ENCODE results near the gene GSK3B.

The GSK3B gene

DNA sequence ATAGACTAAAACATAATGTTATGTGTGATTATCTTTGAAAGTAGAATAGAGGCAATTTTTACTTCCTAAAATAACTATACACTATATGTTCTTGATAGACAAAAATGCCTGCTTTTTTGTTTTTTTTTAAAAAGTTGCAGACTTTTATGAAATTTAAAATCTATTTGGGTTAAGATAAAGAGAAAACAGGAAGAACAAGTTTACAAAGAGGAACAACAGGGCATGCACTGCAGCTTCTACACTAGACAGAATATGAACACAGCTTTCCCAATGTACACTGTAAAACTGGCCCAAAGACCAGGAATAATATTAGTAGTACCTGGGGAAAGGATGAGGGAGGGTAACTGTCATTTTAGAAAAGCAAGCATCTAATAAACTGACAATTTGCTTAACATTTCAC is 258.7 kb downstream of the GSK3B start:
- Histone ChIP-seq H3K27me3 (ENCODE audit: control insufficient read depth in 3 of 3, insufficient read depth in 3 of 3, low read depth in 1 of 3, low read length in 3 of 3) (no peaks in the 10 kb centered on the region), H3K4ac (ENCODE audit: low read length) (no peak overlapping the region), H3K27ac (replicated peaks; ENCODE audit: low read length) (no peak overlapping the region), H4K91ac (ENCODE audit: low read depth, low read length, poor library complexity) (no peak overlapping the region), H3K9me3 (replicated peaks in 1 of 2; ENCODE audit: control insufficient read depth in 2 of 2, insufficient read depth in 1 of 2, low read depth in 1 of 2, low read length in 2 of 2) (no peaks in the 10 kb centered on the region), H4K8ac (ENCODE audit: low read depth, low read length) (no peak overlapping the region), H3K79me1 (ENCODE audit: low read depth, low read length) (no peaks in the 10 kb centered on the region), H3K4me3 (ENCODE audit: low read length in 2 of 2) (no peak overlapping the region), H2AFZ (ENCODE audit: low read length) (no peak overlapping the region), H2AK5ac (ENCODE audit: low read depth, low read length) (no peak overlapping the region), H3K9ac (ENCODE audit: low read depth, low read length, poor library complexity) (no peak overlapping the region), H2BK15ac (ENCODE audit: low read length) (no peak overlapping the region), H3K36me3 (replicated peaks in 1 of 2; ENCODE audit: control insufficient read depth in 2 of 2, insufficient read depth in 2 of 2, low read length in 2 of 2) (peaks cover 2 to 43% of the 10 kb centered on the region in 2 donors), H3K4me1 (ENCODE audit: control insufficient read depth in 2 of 2, insufficient read depth in 1 of 2, low read depth in 1 of 2, low read length in 2 of 2) (no peaks in the 10 kb centered on the region), H3K4me2 (ENCODE audit: insufficient read depth, low read length, poor library complexity, severe bottlenecking) (no peak overlapping the region), H3K18ac (ENCODE audit: low read length) (no peak overlapping the region), H3K23ac (ENCODE audit: low read depth, low read length, poor library complexity) (no peak overlapping the region), H2BK12ac (ENCODE audit: low read length) (no peak overlapping the region), H2BK5ac (ENCODE audit: low read length) (no peak overlapping the region), H2BK120ac (ENCODE audit: low read depth, low read length) (no peak overlapping the region), H3K14ac (ENCODE audit: low read length) (no peak overlapping the region)
- DNase-seq (ENCODE audit: low spot score), result no peak

DNA sequence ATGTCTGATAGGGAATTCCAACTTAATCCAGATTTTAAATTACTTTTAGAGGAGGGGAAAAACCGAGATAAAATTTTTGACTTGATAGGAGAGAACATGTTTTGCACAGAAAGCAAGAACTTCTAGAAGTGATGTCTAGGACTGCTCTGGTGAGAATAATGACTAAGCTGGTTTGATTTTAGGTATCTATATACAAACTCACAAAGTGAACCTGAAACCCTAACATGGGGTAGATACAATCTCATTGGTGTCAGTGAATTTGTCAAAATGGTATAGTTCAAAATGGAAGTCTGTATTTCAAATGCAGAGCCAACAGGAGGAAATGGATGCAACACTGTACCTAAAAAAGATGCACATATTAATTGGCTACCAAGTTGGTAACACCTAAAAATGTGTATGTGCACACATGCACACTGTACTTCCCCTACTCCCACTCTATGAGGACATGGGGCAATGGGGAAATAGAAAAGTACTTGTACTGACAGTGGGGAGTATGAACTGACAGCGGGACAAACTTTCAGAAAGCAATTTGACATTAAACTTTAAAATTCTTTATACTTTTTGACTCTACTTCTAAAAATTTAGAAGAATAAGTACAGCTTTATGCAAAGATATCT is 259.4 kb downstream of the GSK3B start:
- Histone ChIP-seq H3K4me2 (ENCODE audit: insufficient read depth, low read length, poor library complexity, severe bottlenecking) (no peak overlapping the region), H2BK15ac (ENCODE audit: low read length) (no peak overlapping the region), H3K36me3 (replicated peaks in 1 of 2; ENCODE audit: control insufficient read depth in 2 of 2, insufficient read depth in 2 of 2, low read length in 2 of 2) (peaks cover 2 to 44% of the 10 kb centered on the region in 2 donors), H3K23ac (ENCODE audit: low read depth, low read length, poor library complexity) (no peak overlapping the region), H3K4ac (ENCODE audit: low read length) (no peak overlapping the region), H2BK12ac (ENCODE audit: low read length) (no peak overlapping the region), H4K8ac (ENCODE audit: low read depth, low read length) (no peak overlapping the region), H2BK5ac (ENCODE audit: low read length) (no peak overlapping the region), H3K4me1 (ENCODE audit: control insufficient read depth in 2 of 2, insufficient read depth in 1 of 2, low read depth in 1 of 2, low read length in 2 of 2) (no peaks in the 10 kb centered on the region), H3K9ac (ENCODE audit: low read depth, low read length, poor library complexity) (no peak overlapping the region), H3K18ac (ENCODE audit: low read length) (no peak overlapping the region), H3K27ac (replicated peaks; ENCODE audit: low read length) (no peak overlapping the region), H3K4me3 (ENCODE audit: low read length in 2 of 2) (no peak overlapping the region), H3K9me3 (replicated peaks in 1 of 2; ENCODE audit: control insufficient read depth in 2 of 2, insufficient read depth in 1 of 2, low read depth in 1 of 2, low read length in 2 of 2) (no peaks in the 10 kb centered on the region), H3K27me3 (ENCODE audit: control insufficient read depth in 3 of 3, insufficient read depth in 3 of 3, low read depth in 1 of 3, low read length in 3 of 3) (no peaks in the 10 kb centered on the region), H3K79me1 (ENCODE audit: low read depth, low read length) (no peaks in the 10 kb centered on the region), H3K14ac (ENCODE audit: low read length) (no peak overlapping the region), H2AFZ (ENCODE audit: low read length) (no peak overlapping the region), H2BK120ac (ENCODE audit: low read depth, low read length) (no peak overlapping the region), H2AK5ac (ENCODE audit: low read depth, low read length) (no peak overlapping the region), H4K91ac (ENCODE audit: low read depth, low read length, poor library complexity) (no peak overlapping the region)
- no peak for DNase-seq (ENCODE audit: low spot score)
- no CpG with 5 or more reads among the region's 2 CpGs for WGBS, 2 donors (ENCODE audit: extremely low coverage in 2 of 2, insufficient read length in 2 of 2, insufficient replicate concordance in 1 of 2)

DNA sequence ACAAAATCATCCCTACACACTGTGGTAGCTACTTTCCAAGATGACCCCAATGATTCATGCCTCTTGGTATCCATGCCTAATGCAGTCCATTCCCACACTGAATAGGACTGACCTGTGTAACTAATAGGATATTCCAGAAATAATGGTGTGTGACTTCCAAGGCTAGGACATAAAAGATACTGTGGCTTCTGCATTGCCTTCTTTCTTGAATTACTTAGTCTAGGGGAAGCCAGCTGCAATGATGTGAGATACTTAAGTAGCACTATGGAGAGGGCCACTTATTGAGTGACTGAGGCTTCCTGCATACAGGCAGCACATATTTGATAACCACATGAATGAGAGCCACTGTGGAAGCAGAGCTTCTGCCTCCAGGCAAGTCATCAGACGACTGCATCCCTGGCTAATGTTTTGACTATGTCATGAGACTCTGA is 262.3 kb downstream of the GSK3B start:
- WGBS, 2 donors (ENCODE audit: extremely low coverage in 2 of 2, insufficient read length in 2 of 2, insufficient replicate concordance in 1 of 2), result no CpG with 5 or more reads among the region's 1 CpG
- no peak overlapping the region for H3K23ac ChIP-seq (ENCODE audit: low read depth, low read length, poor library complexity)
- no peaks in the 10 kb centered on the region for H3K79me1 ChIP-seq (ENCODE audit: low read depth, low read length)
- no peak overlapping the region for H2BK5ac ChIP-seq (ENCODE audit: low read length)
- H4K8ac ChIP-seq (ENCODE audit: low read depth, low read length), result no peak overlapping the region
- H3K4me1 ChIP-seq (ENCODE audit: control insufficient read depth in 2 of 2, insufficient read depth in 1 of 2, low read depth in 1 of 2, low read length in 2 of 2), result peaks cover 0 to 1% of the 10 kb centered on the region in 2 donors
- no peak overlapping the region for H3K4me3 ChIP-seq (ENCODE audit: low read length in 2 of 2)
- no peak overlapping the region for H2BK120ac ChIP-seq (ENCODE audit: low read depth, low read length)
- no peak overlapping the region for H3K14ac ChIP-seq (ENCODE audit: low read length)
- no peak overlapping the region for H2AK5ac ChIP-seq (ENCODE audit: low read depth, low read length)
- no peak overlapping the region for H2BK15ac ChIP-seq (ENCODE audit: low read length)
- H3K27me3 ChIP-seq (ENCODE audit: control insufficient read depth in 3 of 3, insufficient read depth in 3 of 3, low read depth in 1 of 3, low read length in 3 of 3), result no peaks in the 10 kb centered on the region
- no peak overlapping the region for H3K9ac ChIP-seq (ENCODE audit: low read depth, low read length, poor library complexity)
- no peak overlapping the region for H2BK12ac ChIP-seq (ENCODE audit: low read length)
- H3K36me3 ChIP-seq (replicated peaks in 1 of 2; ENCODE audit: control insufficient read depth in 2 of 2, insufficient read depth in 2 of 2, low read length in 2 of 2), result peaks cover 0 to 24% of the 10 kb centered on the region in 2 donors
- H4K91ac ChIP-seq (ENCODE audit: low read depth, low read length, poor library complexity), result no peak overlapping the region
- no peak overlapping the region for H3K18ac ChIP-seq (ENCODE audit: low read length)
- no peak overlapping the region for H3K4me2 ChIP-seq (ENCODE audit: insufficient read depth, low read length, poor library complexity, severe bottlenecking)
- H3K4ac ChIP-seq (ENCODE audit: low read length), result no peak overlapping the region
- peaks cover 0 to 1% of the 10 kb centered on the region in 2 donors for H3K9me3 ChIP-seq (replicated peaks in 1 of 2; ENCODE audit: control insufficient read depth in 2 of 2, insufficient read depth in 1 of 2, low read depth in 1 of 2, low read length in 2 of 2)
- H2AFZ ChIP-seq (ENCODE audit: low read length), result no peak overlapping the region
- no peak for DNase-seq (ENCODE audit: low spot score)
- H3K27ac ChIP-seq (replicated peaks; ENCODE audit: low read length), result no peak overlapping the region

DNA sequence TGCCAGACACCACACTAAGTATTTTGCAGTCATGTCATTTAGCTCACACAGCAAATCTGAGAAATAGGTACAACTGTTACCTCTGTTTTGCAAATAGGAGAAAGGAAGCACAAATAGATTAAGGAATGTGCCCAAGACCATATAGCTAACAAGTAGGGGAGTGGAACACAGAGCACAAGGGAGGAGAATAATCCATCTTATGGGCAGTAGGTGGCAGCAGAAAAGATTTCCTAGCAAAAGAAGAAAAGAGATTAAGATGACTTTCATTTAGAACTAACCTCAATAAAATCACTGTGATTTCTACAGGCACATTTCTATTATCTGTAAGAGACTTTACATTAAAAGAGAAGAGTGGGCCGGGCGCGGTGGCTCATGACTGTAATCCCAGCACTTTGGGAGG is 263.2 kb downstream of the GSK3B start:
- no peak overlapping the region for H3K23ac ChIP-seq (ENCODE audit: low read depth, low read length, poor library complexity)
- no CpG with 5 or more reads among the region's 3 CpGs for WGBS, 2 donors (ENCODE audit: extremely low coverage in 2 of 2, insufficient read length in 2 of 2, insufficient replicate concordance in 1 of 2)
- H3K18ac ChIP-seq (ENCODE audit: low read length), result no peak overlapping the region
- H2AK5ac ChIP-seq (ENCODE audit: low read depth, low read length), result no peak overlapping the region
- H3K4me3 ChIP-seq (ENCODE audit: low read length in 2 of 2), result no peak overlapping the region
- H3K36me3 ChIP-seq (replicated peaks in 1 of 2; ENCODE audit: control insufficient read depth in 2 of 2, insufficient read depth in 2 of 2, low read length in 2 of 2), result peaks cover 2 to 29% of the 10 kb centered on the region in 2 donors
- no peak overlapping the region for H2BK120ac ChIP-seq (ENCODE audit: low read depth, low read length)
- peaks cover 0 to 7% of the 10 kb centered on the region in 2 donors for H3K9me3 ChIP-seq (replicated peaks in 1 of 2; ENCODE audit: control insufficient read depth in 2 of 2, insufficient read depth in 1 of 2, low read depth in 1 of 2, low read length in 2 of 2)
- H4K91ac ChIP-seq (ENCODE audit: low read depth, low read length, poor library complexity), result no peak overlapping the region
- no peak for DNase-seq (ENCODE audit: low spot score)
- H4K8ac ChIP-seq (ENCODE audit: low read depth, low read length), result no peak overlapping the region
- H2BK12ac ChIP-seq (ENCODE audit: low read length), result no peak overlapping the region
- H3K27me3 ChIP-seq (ENCODE audit: control insufficient read depth in 3 of 3, insufficient read depth in 3 of 3, low read depth in 1 of 3, low read length in 3 of 3), result no peaks in the 10 kb centered on the region
- H3K14ac ChIP-seq (ENCODE audit: low read length), result no peak overlapping the region
- peaks cover 4 to 6% of the 10 kb centered on the region in 2 donors for H3K4me1 ChIP-seq (ENCODE audit: control insufficient read depth in 2 of 2, insufficient read depth in 1 of 2, low read depth in 1 of 2, low read length in 2 of 2)
- no peaks in the 10 kb centered on the region for H3K79me1 ChIP-seq (ENCODE audit: low read depth, low read length)
- no peak overlapping the region for H3K27ac ChIP-seq (replicated peaks; ENCODE audit: low read length)
- no peak overlapping the region for H2BK15ac ChIP-seq (ENCODE audit: low read length)
- H3K9ac ChIP-seq (ENCODE audit: low read depth, low read length, poor library complexity), result no peak overlapping the region
- H2AFZ ChIP-seq (ENCODE audit: low read length), result no peak overlapping the region
- no peak overlapping the region for H3K4ac ChIP-seq (ENCODE audit: low read length)
- H3K4me2 ChIP-seq (ENCODE audit: insufficient read depth, low read length, poor library complexity, severe bottlenecking), result no peak overlapping the region
- no peak overlapping the region for H2BK5ac ChIP-seq (ENCODE audit: low read length)
